Breast epithelium (tissue), 3 donors: ENCODE data around the gene ZC4H2.

Experiments
- CTCF ChIP-seq, 3 donors: fragments of 450-650 bp; IDR thresholded peaks; one replicate each; pipeline ENCODE4 v1.5.1; 2016 to 2017; ENCODE audit warnings: antibody characterized with exemption in 3 of 3, mild to moderate bottlenecking in 3 of 3, moderate library complexity in 3 of 3
- POLR2A ChIP-seq: fragments of 450-650 bp; IDR thresholded peaks from one replicate; pipeline ENCODE4 v1.6.1; 2016; ENCODE audit warnings: antibody characterized with exemption, mild to moderate bottlenecking, moderate library complexity

GRCh38 chrX:64975491-64975890, 759 bp downstream of the ZC4H2 start:
- TF ChIP-seq CTCF (IDR thresholded peaks at IDR 0.05), result no peak
- no peak for TF ChIP-seq POLR2A
